Measurements from ENCODE around the gene UBB.

The UBB gene

DNA sequence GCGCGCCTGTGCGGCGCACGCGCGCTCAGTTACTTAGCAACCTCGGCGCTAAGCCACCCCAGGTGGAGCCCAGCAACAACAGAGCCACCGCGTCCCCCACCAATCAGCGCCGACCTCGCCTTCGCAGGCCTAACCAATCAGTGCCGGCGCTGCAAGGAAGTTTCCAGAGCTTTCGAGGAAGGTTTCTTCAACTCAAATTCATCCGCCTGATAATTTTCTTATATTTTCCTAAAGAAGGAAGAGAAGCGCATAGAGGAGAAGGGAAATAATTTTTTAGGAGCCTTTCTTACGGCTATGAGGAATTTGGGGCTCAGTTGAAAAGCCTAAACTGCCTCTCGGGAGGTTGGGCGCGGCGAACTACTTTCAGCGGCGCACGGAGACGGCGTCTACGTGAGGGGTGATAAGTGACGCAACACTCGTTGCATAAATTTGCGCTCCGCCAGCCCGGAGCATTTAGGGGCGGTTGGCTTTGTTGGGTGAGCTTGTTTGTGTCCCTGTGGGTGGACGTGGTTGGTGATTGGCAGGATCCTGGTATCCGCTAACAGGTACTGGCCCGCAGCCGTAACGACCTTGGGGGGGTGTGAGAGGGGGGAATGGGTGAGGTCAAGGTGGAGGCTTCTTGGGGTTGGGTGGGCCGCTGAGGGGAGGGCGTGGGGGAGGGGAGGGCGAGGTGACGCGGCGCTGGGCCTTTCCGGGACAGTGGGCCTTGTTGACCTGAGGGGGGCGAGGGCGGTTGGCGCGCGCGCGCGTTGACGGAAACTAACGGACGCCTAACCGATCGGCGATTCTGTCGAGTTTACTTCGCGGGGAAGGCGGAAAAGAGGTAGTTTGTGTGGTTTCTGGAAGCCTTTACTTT lies at the start of gene UBB:
TSS of gene UBB (plus strand) at position 452 of the 856 bp plus-strand sequence. CDS start 817 bp downstream, outside the sequence.
- DNase-seq (ENCODE audit: low read depth in 2 of 2, low spot score in 1 of 2), result peak; percentile 87 to 91

DNA sequence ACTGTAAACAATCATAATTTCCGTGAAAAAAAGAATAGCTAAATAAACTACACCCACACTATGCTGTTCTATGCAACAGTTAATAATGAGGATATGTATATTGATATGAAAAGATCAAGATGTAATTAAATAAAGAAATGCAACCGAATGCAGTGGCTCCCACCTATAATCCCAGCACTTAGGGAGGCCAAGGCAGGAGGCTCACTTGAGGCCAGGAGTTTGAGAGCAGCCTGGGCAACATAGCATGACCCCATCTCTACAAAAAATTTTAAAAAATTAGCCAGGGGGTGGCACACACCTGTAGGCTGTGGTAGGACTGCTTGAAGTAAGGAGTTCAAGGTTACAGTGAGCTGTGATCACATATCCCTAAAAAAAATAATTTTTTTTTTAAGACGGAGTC lies 42.5 kb upstream of the UBB start:
- DNase-seq (ENCODE audit: low read depth in 2 of 2, low spot score in 1 of 2), result no peak

DNA sequence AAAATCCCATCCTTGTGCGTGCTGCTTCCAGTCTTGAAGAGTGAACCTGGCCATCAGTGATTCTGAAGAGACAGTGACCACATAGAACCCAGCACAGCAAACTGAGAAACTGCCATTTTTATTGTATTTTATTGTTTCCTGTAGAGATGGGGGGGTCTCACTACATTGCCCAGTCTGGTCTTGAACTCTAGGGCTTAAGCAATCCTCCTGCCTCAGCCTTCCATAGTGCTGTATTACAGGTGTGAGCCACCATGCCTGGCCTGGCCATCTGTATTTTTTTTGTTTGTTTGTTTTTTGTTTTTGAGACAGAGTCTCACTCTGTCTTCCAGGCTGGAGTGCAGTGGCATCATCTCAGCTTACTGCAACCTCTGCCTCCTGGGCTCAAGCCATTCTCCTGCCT lies 41.5 kb upstream of the UBB start:
- no peak for DNase-seq (ENCODE audit: low read depth in 2 of 2, low spot score in 1 of 2)

DNA sequence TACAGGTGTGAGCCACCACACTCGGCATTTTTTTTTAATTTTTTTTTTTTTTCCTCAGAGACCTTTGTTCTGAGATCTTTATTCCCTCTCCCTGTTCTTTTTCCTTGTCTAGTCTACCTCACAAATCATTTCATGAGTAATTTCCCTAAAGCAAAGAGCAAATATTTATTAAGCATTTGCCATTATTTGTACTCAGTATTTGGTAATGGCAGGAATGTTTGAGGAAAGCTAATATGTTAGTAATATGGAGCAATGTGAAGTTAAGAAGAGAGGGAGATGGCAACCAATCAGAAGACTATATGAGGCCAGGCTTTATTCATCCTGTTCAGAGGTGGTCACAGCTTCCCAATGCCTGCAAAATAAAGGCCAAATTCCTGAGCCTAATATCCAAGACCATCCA lies 40.9 kb upstream of the UBB start:
- DNase-seq (ENCODE audit: low read depth in 2 of 2, low spot score in 1 of 2), result no peak

DNA sequence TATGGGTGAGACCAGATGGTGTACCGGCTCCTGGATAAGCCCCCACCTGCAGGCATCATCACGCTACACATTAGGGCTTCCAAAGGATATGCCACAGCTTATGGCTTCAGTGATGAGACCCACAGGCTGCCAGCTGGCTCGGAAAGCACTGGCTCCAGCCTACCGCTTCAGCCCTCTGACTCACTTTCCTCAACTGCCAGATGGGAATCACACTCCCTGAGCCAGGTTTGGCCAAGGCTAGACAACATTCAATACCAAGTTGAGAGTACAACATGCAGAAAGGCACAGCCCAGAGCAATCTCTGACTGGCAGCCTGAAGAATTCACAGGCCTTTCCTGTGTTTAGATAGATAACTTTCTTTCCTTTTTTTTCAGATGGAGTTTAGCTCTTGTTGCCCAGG lies 37.9 kb upstream of the UBB start:
- no peak for DNase-seq (ENCODE audit: low read depth in 2 of 2, low spot score in 1 of 2)

DNA sequence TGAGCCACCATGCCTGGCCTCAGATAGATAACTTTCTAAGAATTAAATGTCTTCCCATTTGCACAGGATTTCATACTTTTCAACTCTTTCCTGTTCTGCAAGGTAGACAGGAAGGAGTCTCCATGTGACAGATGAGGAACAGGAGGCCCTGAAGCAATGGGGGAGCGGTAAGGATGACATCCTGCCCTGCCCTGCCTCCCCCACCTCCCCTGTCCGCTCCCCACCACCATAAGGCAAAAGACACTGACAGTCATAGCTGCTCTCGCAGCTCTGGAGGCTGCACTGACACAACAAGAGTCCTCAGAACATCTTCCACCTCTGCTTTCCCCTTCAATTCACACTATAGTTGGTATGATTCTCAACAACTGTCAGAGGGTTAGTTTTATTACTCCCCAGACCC lies 37.3 kb upstream of the UBB start:
- DNase-seq (ENCODE audit: low read depth in 2 of 2, low spot score in 1 of 2), result no peak

DNA sequence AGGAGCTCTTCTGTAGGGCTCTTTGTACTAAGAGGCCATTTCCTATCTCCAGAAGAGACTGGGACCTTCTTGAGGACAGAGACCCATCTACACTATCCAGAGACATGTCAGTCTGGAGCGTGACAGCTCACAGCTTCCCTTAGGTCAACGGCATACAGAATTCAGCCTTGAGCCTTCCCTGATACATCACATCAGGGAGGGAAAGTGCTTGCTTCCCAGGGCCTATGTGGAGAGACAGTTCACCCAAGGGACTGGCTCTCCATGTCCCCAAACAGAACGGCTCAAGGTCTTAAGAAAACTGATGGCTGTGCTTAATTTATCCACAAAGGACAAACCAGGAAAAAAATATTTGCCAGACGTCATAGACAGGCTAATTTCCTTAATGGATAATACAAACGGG lies 35.3 kb upstream of the UBB start:
- DNase-seq (ENCODE audit: low read depth in 2 of 2, low spot score in 1 of 2), result no peak

DNA sequence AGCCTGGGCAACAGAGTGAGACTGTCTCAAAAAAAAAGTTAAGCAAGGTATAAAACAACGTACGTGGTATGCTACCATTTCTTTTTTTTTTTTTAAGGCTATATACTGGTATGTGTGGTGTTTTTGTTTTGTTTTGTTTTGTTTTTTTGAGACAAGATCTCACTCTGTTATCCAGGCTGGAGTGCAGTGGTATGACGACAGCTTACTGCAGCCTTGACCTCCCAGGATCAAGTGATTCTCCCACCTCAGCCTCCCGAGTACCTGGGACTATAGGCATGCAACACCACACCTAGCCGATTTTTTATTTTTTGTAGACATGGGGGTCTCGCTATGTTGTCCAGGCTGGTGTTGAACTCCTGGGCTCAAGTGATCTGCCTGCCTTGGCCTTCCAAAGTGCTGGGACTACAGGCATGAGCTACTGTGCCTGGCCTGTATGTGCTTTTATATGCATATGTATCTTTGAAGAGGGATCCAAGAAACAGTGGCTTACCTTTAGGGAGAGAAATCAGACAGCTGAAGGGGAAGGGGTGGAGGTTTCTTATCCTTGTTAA lies 34.1 kb upstream of the UBB start:
- DNase-seq (ENCODE audit: low read depth in 2 of 2, low spot score in 1 of 2), result no peak

DNA sequence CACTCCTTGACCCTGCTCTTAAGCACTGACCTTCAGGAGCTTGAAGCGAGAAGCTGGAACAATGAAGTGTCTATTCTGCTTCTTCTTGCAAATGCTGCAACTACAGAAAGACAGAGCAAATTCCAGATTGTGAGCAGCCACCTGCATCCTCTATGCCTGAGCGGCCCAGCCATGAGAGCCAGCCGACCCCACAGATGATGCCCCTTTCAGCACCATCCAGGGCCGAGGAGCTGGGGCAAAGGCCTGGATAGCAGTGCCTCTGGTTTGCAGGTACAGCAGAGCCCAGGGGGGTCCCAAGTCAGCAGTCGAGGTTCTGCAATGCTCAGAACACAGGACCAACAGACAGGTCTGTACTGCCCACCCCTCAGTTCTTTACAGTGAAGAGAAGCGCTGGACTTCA lies 32.3 kb upstream of the UBB start:
- DNase-seq (ENCODE audit: low read depth in 2 of 2, low spot score in 1 of 2), result no peak

DNA sequence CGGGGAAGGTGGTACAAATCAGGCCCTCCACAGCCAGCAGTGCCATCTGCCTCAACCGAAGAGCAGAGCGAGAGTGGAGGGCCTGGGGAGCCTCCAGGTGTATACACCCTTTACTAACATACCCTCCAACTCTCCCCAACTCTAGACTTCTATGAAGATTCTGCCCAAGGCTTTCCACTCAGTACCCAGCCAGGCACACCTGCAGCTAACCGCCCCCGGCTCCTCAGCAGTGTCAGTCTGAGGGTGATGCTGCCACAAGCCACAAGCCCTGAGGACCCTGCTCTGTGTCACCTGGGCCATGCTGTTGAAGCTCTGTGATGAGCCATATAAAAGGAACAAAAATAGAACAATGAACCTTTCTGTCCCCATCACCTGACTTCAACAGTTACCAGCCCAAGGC lies 31.5 kb upstream of the UBB start:
- no peak for DNase-seq (ENCODE audit: low read depth in 2 of 2, low spot score in 1 of 2)

DNA sequence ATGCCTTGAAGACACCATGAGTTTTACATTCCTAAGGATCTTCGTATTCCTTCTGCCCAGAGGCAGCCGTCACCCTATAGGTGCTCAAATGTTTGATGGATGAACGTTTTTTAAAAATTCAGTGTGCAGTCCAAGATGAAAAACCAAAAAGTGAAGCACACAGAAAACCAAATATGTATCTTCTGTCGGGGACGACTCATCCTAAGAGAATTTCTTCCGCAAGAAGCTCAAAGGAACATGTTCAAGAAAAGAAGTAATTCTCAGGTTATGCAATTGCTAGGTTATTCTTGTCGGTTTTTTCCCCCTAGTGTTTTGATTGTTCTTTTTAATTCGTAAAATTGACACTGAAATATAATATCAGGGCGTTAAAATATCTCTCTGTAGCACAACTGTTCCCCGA lies 29.1 kb upstream of the UBB start:
- DNase-seq (ENCODE audit: low read depth in 2 of 2, low spot score in 1 of 2), result no peak

DNA sequence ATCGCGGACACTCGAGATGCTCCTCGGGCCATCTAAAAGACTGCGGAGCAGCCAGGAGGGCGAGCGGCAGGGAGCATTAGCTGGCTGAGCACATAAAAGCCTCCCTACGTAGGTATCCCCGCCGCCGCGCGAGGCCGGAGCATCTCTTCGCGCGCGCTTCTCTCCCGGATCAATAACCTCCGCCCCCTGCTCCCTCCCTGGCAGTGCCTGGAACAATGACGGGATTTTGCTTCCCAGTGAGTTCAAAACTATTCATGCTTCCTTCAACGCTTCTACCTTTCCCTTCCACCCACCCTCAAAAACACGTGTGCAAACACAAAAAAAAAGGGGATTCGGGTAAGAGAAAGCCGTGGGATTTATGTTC lies 28.6 kb upstream of the UBB start:
- no peak for DNase-seq (ENCODE audit: low read depth in 2 of 2, low spot score in 1 of 2)

DNA sequence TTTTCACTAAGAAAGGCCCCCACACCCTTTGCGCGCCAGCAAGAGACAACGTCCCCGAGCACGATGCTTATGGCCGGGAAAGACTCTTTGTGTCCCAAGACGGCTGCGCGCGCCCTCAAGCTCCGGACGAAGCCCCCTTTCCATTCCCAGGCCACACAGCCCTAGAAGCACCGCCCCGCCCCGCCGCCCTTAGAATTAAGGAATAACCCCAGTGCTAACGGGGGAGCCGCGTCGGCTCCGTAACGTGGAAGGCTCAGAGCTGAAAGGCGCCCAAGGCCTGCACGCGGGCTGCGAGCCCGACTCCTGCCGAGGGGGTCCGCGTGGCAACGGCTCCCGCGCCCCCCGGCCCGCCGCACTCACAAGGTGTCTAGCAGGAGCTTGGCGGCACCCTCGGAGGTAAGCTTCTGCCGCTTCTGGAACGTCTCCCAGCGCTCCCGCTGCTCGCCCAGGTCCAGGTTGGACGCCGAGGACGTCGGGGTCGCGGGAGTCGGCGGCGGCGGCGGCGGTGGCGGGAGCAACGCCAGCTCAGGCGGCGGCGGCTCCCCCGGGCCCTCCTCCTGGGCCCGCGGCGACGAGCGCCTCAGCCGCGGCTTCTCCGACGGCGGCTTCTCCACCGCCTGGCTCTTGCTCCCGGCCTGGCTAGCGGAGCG lies 28.1 kb upstream of the UBB start:
- DNase-seq (ENCODE audit: low read depth in 2 of 2, low spot score in 1 of 2), result no peak

DNA sequence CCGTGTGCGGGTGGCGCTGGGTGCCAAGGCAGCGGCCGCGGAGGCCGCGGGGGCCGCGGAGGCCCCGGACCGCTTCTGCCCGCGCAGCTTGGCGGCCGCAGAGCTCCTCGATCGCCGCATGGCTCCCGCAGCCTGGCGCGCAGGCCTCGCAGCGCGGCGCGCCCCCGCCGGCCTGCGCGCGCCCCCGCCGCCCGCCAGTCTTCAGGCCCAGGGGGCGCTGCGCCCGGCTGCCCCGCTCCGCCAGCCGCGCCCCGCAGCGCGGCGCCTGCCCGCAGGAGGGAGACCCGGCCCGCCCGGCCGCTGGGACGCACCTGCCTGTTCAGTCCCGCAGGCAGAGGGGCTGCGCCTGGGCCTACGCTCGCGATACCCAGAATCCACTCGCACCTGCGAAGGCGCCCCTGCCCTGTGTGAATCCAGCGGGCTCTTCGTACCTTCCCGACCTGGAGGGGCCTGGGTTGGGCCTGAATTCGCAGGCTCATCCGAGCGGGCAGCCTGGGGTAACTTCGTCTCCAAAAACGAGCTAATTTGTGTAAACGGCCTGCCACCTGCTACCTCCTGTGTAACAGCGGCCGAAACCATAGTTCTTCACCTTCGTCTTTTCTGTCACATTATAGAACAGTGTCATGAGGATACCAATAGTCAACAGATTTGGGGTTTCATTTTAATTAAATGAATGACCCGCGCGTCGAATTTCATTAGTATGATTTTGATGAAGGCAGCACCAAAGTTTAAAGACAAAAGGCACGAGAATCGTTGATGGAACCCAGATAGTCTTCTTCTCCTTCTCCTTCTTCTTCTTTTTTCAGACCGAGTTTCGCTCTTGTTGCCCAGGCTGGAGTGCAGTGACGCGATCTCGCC lies 27.3 kb upstream of the UBB start, which contains the start of gene CENPV:
TSS of gene CENPV (minus strand) at position 153 of the 858 bp plus-strand sequence. CDS start at position 120, 33 bp downstream.
- DNase-seq (ENCODE audit: low read depth in 2 of 2, low spot score in 1 of 2), result peak; percentile 37

DNA sequence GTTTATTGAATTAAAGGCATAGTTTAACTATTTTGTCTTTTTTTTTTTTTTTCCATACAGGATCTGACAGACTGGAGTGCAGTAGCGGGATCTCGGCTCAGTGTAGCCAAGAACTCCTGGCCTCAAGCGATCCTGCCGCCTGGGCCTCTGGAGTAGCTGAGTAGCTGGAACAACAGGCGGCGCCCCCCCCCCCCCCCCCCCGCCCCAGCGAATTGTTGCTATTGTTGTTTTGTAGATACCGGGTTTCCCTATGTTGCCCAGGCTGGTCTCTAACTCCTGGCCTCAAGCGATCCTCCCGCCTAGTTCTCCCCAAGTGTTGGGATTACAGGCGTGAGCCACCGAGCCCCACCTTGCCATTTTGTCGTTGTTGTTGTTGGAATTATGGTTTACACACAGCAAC lies 26.3 kb upstream of the UBB start:
- no peak for DNase-seq (ENCODE audit: low read depth in 2 of 2, low spot score in 1 of 2)

DNA sequence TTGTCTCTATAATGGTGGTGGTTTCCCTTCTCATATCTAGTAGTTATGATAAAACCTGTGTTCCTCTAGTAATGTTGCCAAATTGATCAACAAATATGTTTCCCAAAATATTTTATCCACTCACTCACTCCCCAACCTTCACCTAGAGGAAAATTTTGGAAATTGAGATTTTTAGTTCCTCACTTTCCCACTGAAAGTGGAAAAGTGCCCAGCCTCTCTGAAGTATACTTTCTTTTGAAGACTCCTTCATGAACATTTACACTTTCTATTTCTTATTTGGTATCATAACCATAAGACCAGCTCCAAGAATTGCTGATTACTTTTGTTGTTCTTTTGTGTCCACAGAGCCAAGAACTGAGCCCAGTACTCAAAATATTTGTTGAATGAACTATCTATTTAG lies 22.5 kb upstream of the UBB start:
- DNase-seq (ENCODE audit: low read depth in 2 of 2, low spot score in 1 of 2), result no peak

DNA sequence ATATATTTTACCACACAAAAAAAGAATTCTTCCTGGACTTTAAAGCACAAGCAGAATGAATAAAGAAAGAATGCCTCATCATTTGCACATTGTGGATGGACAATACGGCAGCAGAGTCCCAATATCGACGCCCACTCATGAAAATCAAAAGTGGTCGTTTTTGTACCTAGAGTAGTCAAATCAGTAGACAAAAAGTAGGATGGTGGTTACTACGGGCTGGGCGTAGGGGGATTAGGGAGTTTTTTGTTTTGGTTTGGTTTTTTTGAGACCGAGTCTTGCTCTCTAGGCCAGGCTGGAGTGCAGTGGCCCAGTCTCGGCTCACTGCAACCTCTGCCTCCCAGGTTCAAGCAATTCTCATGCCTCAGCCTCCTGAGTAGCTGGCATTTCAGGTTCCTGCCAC lies 19.0 kb upstream of the UBB start:
- DNase-seq (ENCODE audit: low read depth in 2 of 2, low spot score in 1 of 2), result no peak

DNA sequence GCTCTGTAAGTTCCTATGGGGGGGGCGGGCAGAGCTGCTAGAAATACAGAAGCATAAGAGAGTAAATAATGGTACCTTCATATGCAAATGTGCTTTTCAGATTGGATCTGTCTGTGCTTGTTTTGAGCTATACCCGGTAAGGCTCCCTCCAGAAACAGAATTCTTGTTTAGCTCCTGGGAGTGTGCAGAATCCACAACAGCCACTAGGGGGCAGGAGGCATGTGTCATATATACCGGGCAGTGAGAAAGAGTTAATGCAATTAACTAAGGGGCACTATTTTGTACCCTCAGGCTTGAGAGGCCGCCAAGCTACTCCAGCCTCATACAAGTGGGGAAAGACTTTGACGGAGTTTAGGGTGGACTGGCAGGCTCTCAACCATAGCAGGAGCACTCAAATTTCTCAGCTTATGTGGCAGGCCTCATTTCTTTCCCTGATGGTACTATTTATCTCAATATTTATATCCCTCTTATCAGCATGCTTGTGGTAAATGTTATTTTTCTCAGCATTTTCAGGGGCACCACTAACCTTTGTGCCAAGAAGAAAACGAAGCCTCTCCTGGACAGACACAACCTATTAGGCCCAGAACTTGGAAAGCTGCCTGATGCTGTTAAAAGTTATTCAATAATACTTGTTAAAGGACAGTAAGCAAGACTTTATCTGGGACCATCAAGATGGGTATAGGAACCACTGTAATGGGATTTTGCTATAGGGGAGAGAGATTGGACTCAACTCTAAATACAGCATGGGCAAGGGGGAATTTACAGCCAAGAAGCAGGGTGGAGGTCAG lies 16.9 kb upstream of the UBB start:
- DNase-seq (ENCODE audit: low read depth in 2 of 2, low spot score in 1 of 2), result peak; percentile 40 to 62

DNA sequence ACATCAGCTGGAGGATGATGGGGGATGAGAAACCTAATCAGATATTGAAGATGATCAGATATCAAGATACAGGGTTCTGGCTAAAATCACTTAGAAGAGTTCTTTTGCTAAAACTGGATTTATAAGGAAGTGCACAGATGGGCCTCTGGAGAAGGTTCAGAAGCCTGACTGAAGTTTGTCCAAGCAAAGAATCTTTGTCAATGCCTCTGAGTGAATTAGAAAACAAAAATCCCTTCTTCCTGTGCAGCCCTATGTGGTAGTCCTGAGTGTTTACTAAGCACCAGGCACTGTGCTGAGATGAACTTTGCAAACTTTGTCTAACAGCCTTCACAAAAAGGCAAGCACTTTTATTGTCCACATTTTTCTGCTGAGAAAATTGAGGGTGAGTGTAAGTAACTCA lies 16.3 kb upstream of the UBB start:
- DNase-seq (ENCODE audit: low read depth in 2 of 2, low spot score in 1 of 2), result no peak

DNA sequence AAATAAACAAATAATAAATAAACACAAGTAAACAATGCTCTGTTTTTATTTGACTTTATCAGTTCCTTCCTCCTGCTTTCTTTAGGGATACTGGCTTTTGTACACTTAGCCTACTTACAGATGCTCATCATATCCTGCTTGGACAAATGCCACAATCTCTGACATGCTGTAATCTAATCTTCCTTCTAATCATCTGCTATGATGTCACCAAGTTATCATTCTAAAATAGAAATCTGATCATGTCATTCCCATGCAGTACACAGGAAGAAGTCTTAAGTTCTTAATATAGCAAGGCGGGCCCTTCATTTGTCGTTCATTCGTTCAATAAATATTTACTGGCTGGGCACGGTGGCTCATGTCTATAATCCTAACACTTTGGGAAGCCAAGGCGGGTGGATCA lies 9.1 kb upstream of the UBB start:
- no peak for DNase-seq (ENCODE audit: low read depth in 2 of 2, low spot score in 1 of 2)

All from stimulated activated CD8-positive, alpha-beta memory T cell treated with anti-CD3 and anti-CD28 coated beads, Interleukin-4, amount 100 ng/mL, for 4 hours (primary cell).